Caco-2 (cell line): ENCODE results near the gene RAD50. TPM values are rescaled to one million over a fixed set of nuclear protein-coding genes. Genes with fewer than 3 reads are reported as not detected.
A peak's percentile ranks its signal among the peaks of the same experiment; 100 is the strongest.

Experiments
- BruUV-seq: library from RNA; stranded (reverse); fragments of 400-500 nt; replicated peaks from 2 replicates; lab custom pipeline; 2021; lab: Mats Ljungman, UMichigan
- CTCF ChIA-PET: fragments of 300-600 bp; sonication (Branson Sonifier 250); formaldehyde crosslinking; loops from one replicate; lab custom pipeline; 2022; ENCODE audit warnings: antibody characterized with exemption; lab: Charles Lee
- POLR2A ChIA-PET: fragments of 300-600 bp; sonication (Branson Sonifier 250); formaldehyde crosslinking; loops from one replicate; lab custom pipeline; 2022; ENCODE audit warnings: antibody characterized with exemption; lab: Charles Lee
- DNase-seq, 2 experiments: peaks; one replicate each; pipeline versions ENCODE4 v3.0.0 to v3.0.0-alpha.2; 2020 to 2022
- H3K27me3 ChIP-seq: replicated peaks from 2 replicates; pipeline ENCODE4 v1.6.0; 2011; ENCODE audit warnings: low read length; ENCODE audit not compliant: control insufficient read depth, insufficient read depth
- H3K36me3 ChIP-seq: 2 replicates; pipeline ENCODE4 v1.5.1; 2011; ENCODE audit warnings: low read length; ENCODE audit not compliant: control insufficient read depth, insufficient read depth
- H3K4me1 ChIP-seq: fragments of 250-450 bp; sonication (Bioruptor Pico); 2 replicates; pipeline ENCODE4 v1.5.1; 2020; ENCODE audit warnings: mild to moderate bottlenecking
- H3K4me3 ChIP-seq: 2 replicates; pipeline ENCODE4 v1.5.1; 2011; ENCODE audit warnings: low read depth, mild to moderate bottlenecking, control low read depth, low read length
- H3K9me3 ChIP-seq: fragments of 250-450 bp; sonication (Bioruptor Pico); 2 replicates; pipeline ENCODE4 v1.5.1; 2020; ENCODE audit warnings: mild to moderate bottlenecking, moderate library complexity
- H3K27ac Mint-ChIP-seq: one replicate; pipeline ENCODE4 v1.8.0; 2022; ENCODE audit warnings: mixed read lengths; ENCODE audit not compliant: unreplicated experiment
- H3K27me3 Mint-ChIP-seq: one replicate; pipeline ENCODE4 v1.8.0; 2022; ENCODE audit warnings: mixed read lengths; ENCODE audit not compliant: insufficient read depth, unreplicated experiment
- H3K36me3 Mint-ChIP-seq: one replicate; pipeline ENCODE4 v1.8.0; 2022; ENCODE audit warnings: mild to moderate bottlenecking, mixed read lengths; ENCODE audit not compliant: insufficient read depth, unreplicated experiment
- H3K4me1 Mint-ChIP-seq: one replicate; pipeline ENCODE4 v1.8.0; 2022; ENCODE audit warnings: low read depth, mixed read lengths; ENCODE audit not compliant: unreplicated experiment
- H3K4me3 Mint-ChIP-seq: one replicate; pipeline ENCODE4 v1.8.0; 2022; ENCODE audit warnings: mild to moderate bottlenecking, moderate library complexity, mixed read lengths; ENCODE audit not compliant: unreplicated experiment
- H3K9me3 Mint-ChIP-seq: one replicate; pipeline ENCODE4 v1.8.0; 2022; ENCODE audit warnings: mixed read lengths; ENCODE audit not compliant: unreplicated experiment
- intact Hi-C: fragments of 100-400 bp; cut with micrococcal nuclease; formaldehyde crosslinking; loops from one replicate; pipeline ENCODE4 v1.10.0; 2022; ENCODE audit not compliant: unreplicated experiment
- total RNA-seq: library from RNA; stranded (reverse); gene quantifications from 2 replicates; pipeline ENCODE4 v1.2.3, GENCODE V29; 2022
- TF ChIP-seq, protein P1 (sequence below), 2 experiments: fragments of 200-600 bp in 1 of 2; IDR thresholded peaks; 1 replicate in 1 of 2; 2 replicates in 1 of 2; pipeline versions ENCODE4 v1.5.1 to v1.8.0; 2011 to 2022; ENCODE audit warnings: antibody characterized with exemption in 1 of 2, control low read depth in 1 of 2, inconsistent platforms in 1 of 2, low read depth in 1 of 2, low read length in 1 of 2, mild to moderate bottlenecking in 1 of 2, moderate library complexity in 1 of 2; ENCODE audit not compliant: insufficient read depth in 1 of 2, severe bottlenecking in 1 of 2, unreplicated experiment in 1 of 2

RAD50 gene
- total RNA-seq, 1 experiment from 2014 or later, result 53.2 TPM

DNA sequence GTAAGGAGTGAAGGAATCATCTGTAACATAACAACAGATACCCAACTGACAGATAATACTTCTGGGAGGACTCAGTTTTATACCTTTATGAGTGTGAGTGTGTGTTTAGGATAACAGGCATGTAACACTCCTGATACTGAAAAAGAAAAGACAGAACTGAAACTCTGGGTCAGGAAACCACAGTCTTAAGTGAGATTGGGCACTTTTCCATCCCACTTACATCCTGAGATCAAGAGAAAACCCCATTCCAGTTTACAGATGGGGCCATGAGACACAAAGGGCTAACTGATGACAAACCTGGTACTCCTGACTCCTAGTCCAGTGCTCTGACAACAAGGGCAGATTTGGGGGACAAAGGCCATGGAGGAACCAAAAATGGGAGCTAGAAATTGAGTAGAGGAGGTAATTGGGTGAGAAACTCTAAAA, 31.5 kb upstream of the RAD50 start:
- intact Hi-C loops, result loop anchor here (5.0 to 10.0 kb wide), 2 partner anchors 67 to 149 kb away; partner anchors contain the start of gene IL4
- Histone ChIP-seq H3K4me3 (no peak overlapping the region), H3K27me3 (no peaks in the 10 kb centered on the region), H3K9me3 (peaks cover 4% of the 10 kb centered on the region; the same call in 1 of the 2 replicates), H3K4me1 (no peaks in the 10 kb centered on the region), H3K36me3 (no peaks in the 10 kb centered on the region)
- H3K27ac Mint-ChIP-seq, result no peak overlapping the region
- H3K27me3 Mint-ChIP-seq, result no peaks in the 10 kb centered on the region
- no peak for DNase-seq
- ChIA-PET POLR2A (no interaction called here), CTCF (interaction anchor here (1.4 kb wide), 1 partner anchor 14 kb away, joined by 4 read pairs; no protein-coding TSS in a partner anchor)
- no peak overlapping the region for H3K4me3 Mint-ChIP-seq
- peaks cover 24% of the 10 kb centered on the region for H3K9me3 Mint-ChIP-seq
- H3K4me1 Mint-ChIP-seq, result no peaks in the 10 kb centered on the region
- no TSS peak for BruUV-seq
- TF ChIP-seq, protein P1, sequence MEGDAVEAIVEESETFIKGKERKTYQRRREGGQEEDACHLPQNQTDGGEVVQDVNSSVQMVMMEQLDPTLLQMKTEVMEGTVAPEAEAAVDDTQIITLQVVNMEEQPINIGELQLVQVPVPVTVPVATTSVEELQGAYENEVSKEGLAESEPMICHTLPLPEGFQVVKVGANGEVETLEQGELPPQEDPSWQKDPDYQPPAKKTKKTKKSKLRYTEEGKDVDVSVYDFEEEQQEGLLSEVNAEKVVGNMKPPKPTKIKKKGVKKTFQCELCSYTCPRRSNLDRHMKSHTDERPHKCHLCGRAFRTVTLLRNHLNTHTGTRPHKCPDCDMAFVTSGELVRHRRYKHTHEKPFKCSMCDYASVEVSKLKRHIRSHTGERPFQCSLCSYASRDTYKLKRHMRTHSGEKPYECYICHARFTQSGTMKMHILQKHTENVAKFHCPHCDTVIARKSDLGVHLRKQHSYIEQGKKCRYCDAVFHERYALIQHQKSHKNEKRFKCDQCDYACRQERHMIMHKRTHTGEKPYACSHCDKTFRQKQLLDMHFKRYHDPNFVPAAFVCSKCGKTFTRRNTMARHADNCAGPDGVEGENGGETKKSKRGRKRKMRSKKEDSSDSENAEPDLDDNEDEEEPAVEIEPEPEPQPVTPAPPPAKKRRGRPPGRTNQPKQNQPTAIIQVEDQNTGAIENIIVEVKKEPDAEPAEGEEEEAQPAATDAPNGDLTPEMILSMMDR (IDR thresholded peaks at IDR 0.05; ENCODE audit: insufficient read depth in 1 of 2, low read depth in 1 of 2, low read length in 1 of 2, severe bottlenecking in 1 of 2, unreplicated experiment in 1 of 2), result no peak
- no peaks in the 10 kb centered on the region for H3K36me3 Mint-ChIP-seq

DNA sequence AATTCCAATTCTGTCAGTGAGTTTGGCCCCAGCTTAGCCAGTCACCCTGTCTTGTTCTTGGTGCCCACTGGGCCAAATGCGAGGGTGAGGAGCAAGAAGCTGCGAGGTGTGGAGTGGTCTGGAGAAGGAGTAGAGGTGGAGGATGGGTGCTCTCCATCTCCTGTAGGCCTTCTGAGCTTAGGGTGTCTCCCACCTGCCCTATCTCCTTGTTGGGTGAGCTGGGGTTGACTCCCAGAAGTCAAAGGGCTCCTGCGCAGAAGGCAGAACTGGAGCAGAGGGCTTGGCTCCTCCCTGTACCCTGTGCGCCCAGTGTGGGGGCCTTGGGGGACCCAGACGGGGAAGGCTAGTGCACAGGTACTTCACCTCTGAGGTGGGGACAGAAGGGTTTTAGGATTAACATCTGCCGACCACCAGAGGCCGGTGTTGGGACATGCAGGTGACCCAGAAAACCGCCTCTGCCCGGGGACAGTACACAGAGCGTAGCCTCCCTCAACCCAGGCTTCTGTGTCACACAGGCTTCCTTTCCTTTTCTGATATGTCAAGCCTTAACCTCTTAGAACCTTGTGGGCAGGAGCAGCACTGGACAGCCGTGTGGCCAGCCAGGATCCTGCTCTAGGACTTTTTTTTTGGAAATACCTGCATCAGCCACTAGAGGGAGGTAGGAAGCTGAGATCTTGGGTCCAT, 30.3 kb upstream of the RAD50 start:
- Mint-ChIP-seq H3K36me3 (no peaks in the 10 kb centered on the region), H3K9me3 (peaks cover 12% of the 10 kb centered on the region), H3K27ac (no peak overlapping the region), H3K4me1 (peaks cover under 1% of the 10 kb centered on the region), H3K27me3 (peaks cover 1% of the 10 kb centered on the region), H3K4me3 (peak overlapping the region; percentile 15)
- intact Hi-C loops, result loop anchor here (1.0 to 10.0 kb wide), 5 partner anchors 30 to 294 kb away; partner anchors contain the start of genes IL4 and RAD50
- H3K4me1 ChIP-seq, result no peaks in the 10 kb centered on the region
- H3K4me3 ChIP-seq, result peak overlapping the region; percentile 19; the same call in 1 of the 2 replicates
- peak; percentile 63 to 84 for DNase-seq
- TF ChIP-seq, protein P1 (IDR thresholded peaks at IDR 0.05; ENCODE audit: insufficient read depth in 1 of 2, low read depth in 1 of 2, low read length in 1 of 2, severe bottlenecking in 1 of 2, unreplicated experiment in 1 of 2), result peak; percentile 84 to 94
- no TSS peak for BruUV-seq
- ChIA-PET POLR2A (interaction anchor here (1.9 kb wide), 1 partner anchor 30 kb away, joined by 5 read pairs; the partner anchor contains the start of gene RAD50), CTCF (interaction anchor here (0.6 to 2.0 kb wide), 15 partner anchors 13 to 294 kb away, joined by 3 to 14 read pairs (median 4); partner anchors contain the start of genes KIF3A and RAD50)
- no peaks in the 10 kb centered on the region for H3K27me3 ChIP-seq
- no peaks in the 10 kb centered on the region for H3K36me3 ChIP-seq
- no peaks in the 10 kb centered on the region for H3K9me3 ChIP-seq

DNA sequence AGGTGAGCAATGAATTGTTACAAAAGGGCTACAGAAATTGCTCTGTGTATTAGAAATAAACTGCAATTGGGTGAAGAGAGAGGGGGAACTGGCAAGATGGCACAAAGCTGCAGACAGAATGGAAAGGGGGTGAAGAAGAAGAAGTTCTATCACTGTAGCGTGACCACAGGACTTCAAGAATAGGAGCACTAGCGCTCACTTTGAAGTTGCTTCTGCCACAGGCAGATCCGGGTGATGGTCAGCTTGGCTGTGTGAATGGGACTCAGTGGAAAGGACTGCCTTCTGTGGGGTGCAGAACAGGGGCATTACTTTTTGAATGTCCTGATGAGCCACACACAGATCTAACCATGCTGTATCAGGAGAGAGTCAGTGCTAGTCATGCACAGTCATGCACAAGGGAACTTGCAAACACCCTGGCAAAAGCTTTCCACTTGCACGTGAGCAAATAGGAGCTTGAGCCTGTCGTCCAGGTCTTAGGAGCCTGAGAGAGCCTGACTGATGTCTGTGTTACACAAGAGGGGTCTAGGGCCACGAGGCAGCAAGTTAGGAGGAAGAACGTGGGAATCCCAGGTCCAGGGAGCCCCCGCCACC, 29.7 kb upstream of the RAD50 start:
- peaks cover 8% of the 10 kb centered on the region for H3K27me3 Mint-ChIP-seq

More for the DNA sequence above, 29.7 kb upstream of the RAD50 start:
- H3K4me3 Mint-ChIP-seq, result no peak overlapping the region
- no TSS peak for BruUV-seq
- ChIA-PET CTCF (interaction anchor here (0.6 to 2.0 kb wide), 12 partner anchors 12 to 293 kb away, joined by 3 to 14 read pairs (median 4); partner anchors contain the start of genes KIF3A and RAD50), POLR2A (interaction anchor here (1.9 kb wide), 1 partner anchor 30 kb away, joined by 5 read pairs; the partner anchor contains the start of gene RAD50)
- no peak for DNase-seq
- peaks cover 6% of the 10 kb centered on the region for H3K9me3 Mint-ChIP-seq
- H3K36me3 Mint-ChIP-seq, result no peaks in the 10 kb centered on the region
- Histone ChIP-seq H3K36me3 (no peaks in the 10 kb centered on the region), H3K4me1 (no peaks in the 10 kb centered on the region), H3K27me3 (no peaks in the 10 kb centered on the region), H3K9me3 (no peaks in the 10 kb centered on the region), H3K4me3 (no peak overlapping the region)
- intact Hi-C loops, result loop anchor here (1.0 to 10.0 kb wide), 5 partner anchors 29 to 293 kb away; partner anchors contain the start of genes IL4 and RAD50
- H3K4me1 Mint-ChIP-seq, result peaks cover 7% of the 10 kb centered on the region
- no peak overlapping the region for H3K27ac Mint-ChIP-seq
- TF ChIP-seq, protein P1 (IDR thresholded peaks at IDR 0.05; ENCODE audit: insufficient read depth in 1 of 2, low read depth in 1 of 2, low read length in 1 of 2, severe bottlenecking in 1 of 2, unreplicated experiment in 1 of 2), result no peak
